Cardiac muscle cell (in vitro differentiated cells and primary cell): ENCODE data around the gene DEFB132. TPM values are rescaled to one million over a fixed set of nuclear protein-coding genes. Genes with fewer than 3 reads are reported as not detected.

Experiments used
- DNase-seq, 2 donors: peaks; one replicate each; pipeline versions ENCODE4 v3.0.0 to v3.0.0-alpha.2; 2010 to 2017; ENCODE audit warnings: low read depth in 1 of 2, low spot score in 1 of 2
- H3K27ac ChIP-seq: fragments of 200-600 bp; sonication (generic); 2 replicates; pipeline ENCODE4 v1.5.1; 2016
- H3K27me3 ChIP-seq: fragments of 200-600 bp; sonication (generic); 2 replicates; pipeline ENCODE4 v1.6.0; 2016; ENCODE audit warnings: control low read depth
- H3K36me3 ChIP-seq: fragments of 200-600 bp; sonication (generic); 2 replicates; pipeline ENCODE4 v1.5.1; 2016; ENCODE audit warnings: control low read depth
- H3K4me1 ChIP-seq: fragments of 200-600 bp; sonication (generic); 2 replicates; pipeline ENCODE4 v1.8.1; 2017; ENCODE audit warnings: low read depth, mild to moderate bottlenecking, mixed run types
- H3K4me3 ChIP-seq: fragments of 200-600 bp; sonication (generic); 2 replicates; pipeline ENCODE4 v1.5.1; 2016; ENCODE audit warnings: mild to moderate bottlenecking
- H3K9me3 ChIP-seq: fragments of 200-600 bp; sonication (generic); 2 replicates; pipeline ENCODE4 v1.5.1; 2017; ENCODE audit warnings: low read depth, mild to moderate bottlenecking, control low read depth
- CTCF ChIP-seq: IDR thresholded peaks from 2 replicates; pipeline ENCODE4 v1.5.1; 2012; ENCODE audit warnings: low read depth, mild to moderate bottlenecking, low read length
- polyA plus RNA-seq: library from polyadenylated mRNA; unstranded; fragments of >200 nt; fragmentation: Nextera tagmentation; extraction: Ambion mirVana; gene quantifications from 2 replicates; pipeline ENCODE4 v1.2.1, GENCODE V29; 2016
- total RNA-seq: library from RNA; depleted of rRNA; stranded (reverse); fragments of >200 nt; gene quantifications from 2 replicates; pipeline ENCODE4 v1.2.3, GENCODE V29; 2016

The DEFB132 gene
- total and polyA plus RNA-seq, 2 experiments from 2014 or later, result not detected

- no peak for TF ChIP-seq CTCF
- no peaks in the 10 kb centered on the region for H3K27me3 ChIP-seq
- H3K4me3 ChIP-seq, result no peak overlapping the region
- H3K36me3 ChIP-seq, result peaks cover 4% of the 10 kb centered on the region
- no peak for DNase-seq
- peak overlapping the region; percentile 28 for H3K27ac ChIP-seq
- H3K4me1 ChIP-seq, result no peaks in the 10 kb centered on the region
- H3K9me3 ChIP-seq, result no peaks in the 10 kb centered on the region
Measured at GRCh38 chr20:270517-270916, 13.0 kb downstream of the DEFB132 start.

GRCh38 chr20:271069-271468 lies 13.5 kb downstream of the DEFB132 start:
- TF ChIP-seq CTCF, result no peak
- H3K27me3 ChIP-seq, result no peaks in the 10 kb centered on the region
- no peak overlapping the region for H3K4me3 ChIP-seq
- H3K36me3 ChIP-seq, result peaks cover 7% of the 10 kb centered on the region
- DNase-seq, result no peak
- no peaks in the 10 kb centered on the region for H3K9me3 ChIP-seq
- no peaks in the 10 kb centered on the region for H3K4me1 ChIP-seq
- peak overlapping the region; percentile 30 for H3K27ac ChIP-seq

GRCh38 chr20:271528-271927 lies 14.0 kb downstream of the DEFB132 start:
- no peaks in the 10 kb centered on the region for H3K27me3 ChIP-seq
- no peaks in the 10 kb centered on the region for H3K9me3 ChIP-seq
- H3K4me1 ChIP-seq, result no peaks in the 10 kb centered on the region
- H3K4me3 ChIP-seq, result no peak overlapping the region
- no peak for DNase-seq
- H3K27ac ChIP-seq, result peak overlapping the region; percentile 30
- H3K36me3 ChIP-seq, result peaks cover 10% of the 10 kb centered on the region
- TF ChIP-seq CTCF, result no peak

- no peaks in the 10 kb centered on the region for H3K9me3 ChIP-seq
- H3K36me3 ChIP-seq, result peaks cover 19% of the 10 kb centered on the region
- H3K4me1 ChIP-seq, result no peaks in the 10 kb centered on the region
- H3K4me3 ChIP-seq, result no peak overlapping the region
- no peak overlapping the region for H3K27ac ChIP-seq
- peak in 1 of 2 donors; percentile 20 for DNase-seq
- TF ChIP-seq CTCF, result no peak
- H3K27me3 ChIP-seq, result no peaks in the 10 kb centered on the region
Measured at GRCh38 chr20:272718-273117, 15.2 kb downstream of the DEFB132 start.

- Histone ChIP-seq H3K4me3 (no peak overlapping the region), H3K36me3 (peaks cover 22% of the 10 kb centered on the region), H3K27ac (no peak overlapping the region), H3K4me1 (no peaks in the 10 kb centered on the region), H3K27me3 (no peaks in the 10 kb centered on the region), H3K9me3 (no peaks in the 10 kb centered on the region)
- no peak for DNase-seq
- no peak for TF ChIP-seq CTCF
Measured at GRCh38 chr20:273884-274283, 16.4 kb downstream of the DEFB132 start.

- Histone ChIP-seq H3K9me3 (no peaks in the 10 kb centered on the region), H3K27me3 (no peaks in the 10 kb centered on the region), H3K27ac (no peak overlapping the region), H3K4me3 (no peak overlapping the region), H3K4me1 (no peaks in the 10 kb centered on the region), H3K36me3 (peaks cover 23% of the 10 kb centered on the region)
- DNase-seq, result no peak
- TF ChIP-seq CTCF, result no peak
Measured at GRCh38 chr20:275791-276190, 18.3 kb downstream of the DEFB132 start.
